Smooth muscle cell (in vitro differentiated cells): Measurements from ENCODE around the gene OSM. TPM values are rescaled to one million over a fixed set of nuclear protein-coding genes. Genes with fewer than 3 reads are reported as not detected.

Source experiments
- DNase-seq: peaks from one replicate; lab custom pipeline; 2025; ENCODE audit not compliant: unreplicated experiment; lab: John Stamatoyannopoulos, UW
- H2AFZ ChIP-seq: fragments of 200-600 bp; sonication (generic); 2 replicates; pipeline ENCODE4 v1.6.0; 2016; ENCODE audit warnings: antibody characterized with exemption, low read depth, mild to moderate bottlenecking
- H3F3A ChIP-seq: fragments of 200-600 bp; sonication (generic); 2 replicates; pipeline ENCODE4 v1.6.0; 2017; ENCODE audit warnings: antibody characterized with exemption, low read depth
- H3K27ac ChIP-seq: fragments of 200-600 bp; sonication (generic); 2 replicates; pipeline ENCODE4 v1.5.1; 2016; ENCODE audit warnings: low read depth, mild to moderate bottlenecking
- H3K27me3 ChIP-seq: fragments of 200-600 bp; sonication (generic); 2 replicates; pipeline ENCODE4 v1.6.1; 2016; ENCODE audit warnings: low read depth, mild to moderate bottlenecking
- H3K36me3 ChIP-seq: fragments of 200-600 bp; sonication (generic); 2 replicates; pipeline ENCODE4 v1.5.1; 2016; ENCODE audit warnings: low read depth
- H3K4me1 ChIP-seq: fragments of 200-600 bp; sonication (generic); 2 replicates; pipeline ENCODE4 v1.5.1; 2016; ENCODE audit warnings: low read depth
- H3K4me2 ChIP-seq: fragments of 200-600 bp; sonication (generic); 2 replicates; pipeline ENCODE4 v1.6.0; 2016; ENCODE audit warnings: mild to moderate bottlenecking
- H3K4me3 ChIP-seq: fragments of 200-600 bp; sonication (generic); 2 replicates; pipeline ENCODE4 v1.5.1; 2016; ENCODE audit warnings: mild to moderate bottlenecking
- H3K79me2 ChIP-seq: fragments of 200-600 bp; sonication (generic); 2 replicates; pipeline ENCODE4 v1.6.0; 2016; ENCODE audit warnings: low read depth, mild to moderate bottlenecking
- H3K9ac ChIP-seq: fragments of 200-600 bp; sonication (generic); 2 replicates; pipeline ENCODE4 v1.6.0; 2016; ENCODE audit warnings: low read depth
- H3K9me3 ChIP-seq: fragments of 200-600 bp; sonication (generic); replicated peaks from 2 replicates; pipeline ENCODE4 v1.5.1; 2016; ENCODE audit warnings: low read depth
- H4K20me1 ChIP-seq: fragments of 200-600 bp; sonication (generic); 2 replicates; pipeline ENCODE4 v1.6.0; 2016; ENCODE audit warnings: low read depth
- CTCF ChIP-seq: fragments of 200-600 bp; sonication (generic); IDR thresholded peaks from 2 replicates; pipeline ENCODE4 v1.5.1; 2017; ENCODE audit warnings: borderline replicate concordance, mild to moderate bottlenecking, antibody characterized with exemption; ENCODE audit not compliant: insufficient read depth, poor library complexity, severe bottlenecking
- WGBS: methylation state at CpG from one replicate; pipeline ENCODE4 v1.1.7; 2016; ENCODE audit warnings: low lambda C conversion rate; 5-methylcytosine and 5-hydroxymethylcytosine counted together
- polyA plus RNA-seq: library from polyadenylated mRNA; unstranded; fragments of >200 nt; fragmentation: Nextera tagmentation; extraction: Ambion mirVana; gene quantifications from 2 replicates; pipeline ENCODE4 v1.2.1, GENCODE V29; 2016
- total RNA-seq: library from RNA; depleted of rRNA; stranded (reverse); fragments of >200 nt; gene quantifications from 2 replicates; pipeline ENCODE4 v1.2.3, GENCODE V29; 2014

Gene OSM
- total and polyA plus RNA-seq, 2 experiments from 2014 or later, result 0.14 to 0.27 TPM

GRCh38 chr22:30307041-30307574, 40.5 kb upstream of the OSM start:
- 96% methylated on average over 4 of the region's 4 CpGs for WGBS

GRCh38 chr22:30306627-30307011, 40.0 kb upstream of the OSM start:
- Histone ChIP-seq H3K36me3 (no peaks in the 10 kb centered on the region), H3F3A (peaks cover 35% of the 10 kb centered on the region), H3K9me3 (no peaks in the 10 kb centered on the region), H2AFZ (no peak overlapping the region), H3K9ac (no peak overlapping the region), H3K4me3 (no peak overlapping the region), H3K27ac (no peak overlapping the region), H3K27me3 (no peaks in the 10 kb centered on the region), H3K4me1 (peaks cover 11% of the 10 kb centered on the region), H3K79me2 (peaks cover 76% of the 10 kb centered on the region), H3K4me2 (no peak overlapping the region), H4K20me1 (peaks cover 100% of the 10 kb centered on the region)
- TF ChIP-seq CTCF, result no peak
- DNase-seq, result no peak
- 97% methylated on average over 1 of the region's 1 CpG for WGBS

More at GRCh38 chr22:30307041-30307574, 40.5 kb upstream of the OSM start:
- H3K27me3 ChIP-seq, result no peaks in the 10 kb centered on the region
- no peak overlapping the region for H2AFZ ChIP-seq
- peaks cover 38% of the 10 kb centered on the region for H3F3A ChIP-seq
- no peak for DNase-seq
- H4K20me1 ChIP-seq, result peaks cover 100% of the 10 kb centered on the region
- no peak overlapping the region for H3K4me3 ChIP-seq
- H3K9ac ChIP-seq, result no peak overlapping the region
- H3K79me2 ChIP-seq, result peaks cover 80% of the 10 kb centered on the region
- no peaks in the 10 kb centered on the region for H3K9me3 ChIP-seq
- H3K4me2 ChIP-seq, result no peak overlapping the region
- no peak overlapping the region for H3K27ac ChIP-seq
- no peaks in the 10 kb centered on the region for H3K36me3 ChIP-seq
- TF ChIP-seq CTCF, result no peak
- H3K4me1 ChIP-seq, result peaks cover 13% of the 10 kb centered on the region

- no peak overlapping the region for H3K4me2 ChIP-seq
- H4K20me1 ChIP-seq, result peaks cover 100% of the 10 kb centered on the region
- no peaks in the 10 kb centered on the region for H3K27me3 ChIP-seq
- peaks cover 73% of the 10 kb centered on the region for H3K79me2 ChIP-seq
- no peak overlapping the region for H2AFZ ChIP-seq
- no peak for DNase-seq
- H3F3A ChIP-seq, result peaks cover 30% of the 10 kb centered on the region
- no peaks in the 10 kb centered on the region for H3K9me3 ChIP-seq
- peak overlapping the region; percentile 10 for H3K27ac ChIP-seq
- no peaks in the 10 kb centered on the region for H3K36me3 ChIP-seq
- H3K4me3 ChIP-seq, result no peak overlapping the region
- 82% methylated on average over 3 of the region's 3 CpGs for WGBS
- TF ChIP-seq CTCF, result no peak
- no peak overlapping the region for H3K9ac ChIP-seq
- peaks cover 6% of the 10 kb centered on the region for H3K4me1 ChIP-seq
Observed at GRCh38 chr22:30305906-30306626, 39.4 kb upstream of the OSM start.
